ENCODE results near the gene C9orf85. TPM values are rescaled to one million over a fixed set of nuclear protein-coding genes. Genes with fewer than 3 reads are reported as not detected.
"Not testable (repeated sequence)": the region's sequence is repeated elsewhere in the genome, so short reads cannot be mapped to it uniquely, and the experiment has no call there.

Gene C9orf85
- total RNA-seq, 1 donor from 2014 or later = 9.4 TPM

DNA sequence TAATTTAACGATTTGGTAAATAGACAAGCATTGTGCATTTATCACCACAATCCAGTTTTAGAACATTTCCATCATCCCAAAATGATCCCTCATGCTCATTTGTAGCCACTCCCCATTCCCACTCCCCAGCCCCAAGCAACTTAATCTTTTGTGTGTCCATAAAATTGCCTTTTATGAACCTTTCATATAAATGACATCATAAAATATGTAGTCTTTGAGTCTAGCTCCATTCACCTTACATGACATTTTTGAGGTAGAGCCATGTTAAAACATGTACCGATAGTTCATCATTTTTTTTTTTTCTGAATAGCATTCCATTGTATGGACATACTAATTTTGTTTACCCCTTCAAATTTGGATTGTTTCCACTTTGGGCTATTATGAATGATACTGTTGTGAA, 70.5 kb downstream of the C9orf85 start:
- intact Hi-C loops (cut with DNase I) = loop anchor here (5.0 kb wide), 1 partner anchor 70 kb away; the partner anchor contains the start of genes ABHD17B and C9orf85
- ATAC-seq = no peak
- DNase-seq (ENCODE audit: missing footprints) = no peak

DNA sequence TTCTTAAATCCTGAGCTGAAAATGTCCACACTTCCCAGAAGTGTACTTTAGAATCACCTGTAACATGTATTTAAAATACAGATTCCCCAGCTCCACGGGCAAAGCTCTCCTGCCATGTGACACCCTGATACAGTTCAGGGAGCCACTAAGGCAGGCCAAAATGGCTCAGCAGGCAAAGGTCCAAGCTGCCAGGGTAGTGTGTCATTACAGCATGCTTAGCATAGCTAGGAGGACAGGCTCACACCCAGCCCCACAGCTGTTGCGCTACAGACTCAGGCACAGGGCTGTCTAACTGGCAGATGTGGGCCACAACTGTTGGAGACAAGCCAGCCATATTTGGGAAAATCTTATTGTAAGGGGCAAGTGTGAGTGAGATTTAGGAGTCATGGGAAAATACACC, 73.0 kb downstream of the C9orf85 start:
- ATAC-seq (peak; percentile 88), DNase-seq (ENCODE audit: missing footprints) (peak; percentile 77)
- intact Hi-C loops (cut with DNase I) = loop anchor here (5.0 kb wide), 1 partner anchor 72 kb away; the partner anchor contains the start of genes ABHD17B and C9orf85

DNA sequence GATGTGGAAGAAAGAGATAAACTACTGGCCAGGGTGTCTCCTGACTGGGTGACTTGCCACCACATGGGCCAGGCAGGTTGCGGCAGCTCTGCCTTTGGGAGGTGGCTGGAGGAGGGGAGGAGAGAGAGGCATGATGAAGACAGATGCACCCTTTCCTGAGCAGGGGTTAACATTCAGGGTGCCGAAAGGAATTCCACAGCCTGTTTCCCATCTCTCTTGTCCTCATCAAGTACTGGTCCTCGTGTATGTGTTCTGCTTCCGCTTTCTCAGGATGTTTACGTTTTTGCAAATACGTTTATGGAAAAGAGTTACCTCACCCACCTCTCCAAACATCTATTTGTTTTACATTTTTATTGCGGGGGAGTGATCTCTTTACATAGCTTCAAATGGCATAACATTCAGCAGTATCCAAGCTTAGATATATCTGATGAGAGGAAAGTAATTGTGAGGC, 73.4 kb downstream of the C9orf85 start:
- ATAC-seq (peak; percentile 47), DNase-seq (ENCODE audit: missing footprints) (no peak)
- intact Hi-C loops (cut with DNase I) = loop anchor here (5.0 kb wide), 1 partner anchor 73 kb away; the partner anchor contains the start of genes ABHD17B and C9orf85

DNA sequence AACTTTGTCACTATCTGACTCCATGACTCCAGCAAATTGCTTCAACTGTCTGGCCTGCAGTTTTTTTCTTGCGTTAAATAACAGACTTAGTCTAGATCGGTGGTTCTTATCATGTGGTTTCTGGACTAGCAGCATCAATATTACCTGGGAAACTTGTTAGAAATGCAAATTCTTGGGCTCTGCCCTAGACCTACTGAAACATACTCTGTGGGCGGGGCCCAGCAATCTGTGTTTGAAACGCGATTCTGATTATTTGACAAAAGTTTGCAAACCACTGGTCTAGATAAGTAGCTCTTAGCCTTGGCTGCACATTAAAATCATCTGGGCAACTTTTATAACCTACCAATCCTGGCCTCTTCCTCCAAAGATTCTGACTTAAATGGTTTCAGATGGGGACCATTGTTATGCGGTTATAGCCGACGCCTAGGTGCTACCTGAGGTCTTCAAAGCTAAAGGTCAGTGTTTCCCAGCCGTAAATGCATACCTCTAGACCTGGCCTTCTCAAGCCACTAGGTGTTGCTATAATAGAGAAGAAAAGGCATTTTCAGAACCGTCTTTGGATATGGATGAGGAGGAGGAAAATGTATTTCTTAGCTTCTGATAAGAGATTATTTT, 74.0 kb downstream of the C9orf85 start:
- ATAC-seq (no peak), DNase-seq (ENCODE audit: missing footprints) (no peak)
- intact Hi-C loops (cut with DNase I) = no loop called here

DNA sequence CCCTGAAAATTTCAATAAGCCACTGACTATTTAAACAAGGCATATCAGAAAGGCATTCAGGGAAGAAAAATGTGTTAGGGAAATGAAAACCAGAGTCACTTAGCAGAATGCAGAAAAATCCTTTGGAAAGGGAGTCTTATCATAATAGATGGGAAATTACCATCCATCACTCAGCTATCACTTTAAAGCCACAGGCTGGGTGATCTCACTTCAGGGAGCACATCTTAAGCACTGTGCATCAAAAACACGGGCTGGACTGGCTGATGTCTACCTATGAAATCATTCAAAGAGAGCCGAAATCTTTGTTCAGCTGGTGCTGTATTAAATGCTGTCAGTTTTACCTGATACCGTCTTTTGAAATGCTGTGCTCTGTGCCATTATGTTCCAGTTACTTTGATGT, 75.5 kb downstream of the C9orf85 start:
- DNase-seq (ENCODE audit: missing footprints) (no peak), ATAC-seq (no peak)
- intact Hi-C loops (cut with DNase I) = no loop called here

DNA sequence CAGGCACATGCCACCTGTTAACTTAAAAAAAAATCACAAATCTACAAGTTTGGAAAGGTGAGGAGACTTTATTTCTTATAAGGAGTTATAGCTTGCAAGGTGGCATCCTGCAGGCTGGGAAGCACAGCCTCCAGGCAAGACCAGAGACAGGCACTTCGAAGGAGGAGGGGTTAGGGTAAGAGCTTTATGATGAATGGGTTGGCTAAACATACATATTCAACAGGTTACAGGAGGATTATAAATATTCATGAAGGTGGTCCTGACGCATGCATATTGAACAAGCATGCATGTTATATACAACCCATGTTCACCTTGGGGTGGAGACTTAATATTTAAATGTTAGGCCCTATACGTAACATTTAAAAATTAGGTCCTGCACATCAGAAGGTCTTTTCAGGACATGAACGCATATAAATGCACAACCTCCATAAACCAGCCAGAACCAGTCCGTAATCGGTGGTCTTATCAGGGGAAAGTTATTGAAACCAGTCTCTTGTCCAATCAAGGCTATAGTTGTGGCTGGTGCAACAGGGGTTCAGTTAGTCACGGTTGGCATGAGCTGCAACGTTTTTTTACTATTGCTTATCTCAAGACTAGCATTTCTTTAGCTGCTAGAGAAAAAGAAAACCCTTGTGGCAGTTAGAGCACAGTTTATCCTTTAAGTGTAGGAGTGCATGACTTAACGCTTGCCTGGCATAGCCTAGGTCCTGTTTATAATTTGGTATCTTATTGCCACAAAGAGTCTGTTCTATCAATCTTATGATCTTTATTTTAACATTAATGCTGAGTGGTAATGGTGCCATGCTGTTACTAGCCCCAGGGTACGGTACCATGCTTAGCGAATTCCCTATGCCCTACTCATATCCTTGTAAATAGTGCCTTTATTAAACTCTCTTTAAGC, 76.3 kb downstream of the C9orf85 start:
- intact Hi-C loops (cut with DNase I) = no loop called here
- DNase-seq (ENCODE audit: missing footprints) (no peak), ATAC-seq (no peak)

DNA sequence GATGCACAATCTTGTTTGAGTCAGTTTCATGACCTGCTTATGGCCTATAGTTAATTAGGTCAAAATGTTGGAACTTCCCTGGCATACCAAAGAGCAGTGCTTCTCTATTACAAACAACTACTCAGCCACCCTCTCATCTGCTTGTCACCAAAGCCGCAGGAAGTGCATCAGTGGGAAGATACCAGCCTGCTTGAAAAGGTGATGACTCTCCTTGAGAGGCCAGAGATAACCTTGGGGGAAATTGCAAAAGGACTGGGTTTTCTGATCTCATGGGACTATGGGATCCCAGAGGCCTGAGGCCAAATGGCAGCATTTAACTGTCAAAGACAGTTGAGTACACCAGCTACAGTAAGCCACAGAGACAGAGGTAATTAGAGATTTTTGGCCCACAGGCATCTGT, 79.0 kb downstream of the C9orf85 start:
- ATAC-seq = peak; percentile 67
- intact Hi-C loops (cut with DNase I) = no loop called here
- no peak for DNase-seq (ENCODE audit: missing footprints)

DNA sequence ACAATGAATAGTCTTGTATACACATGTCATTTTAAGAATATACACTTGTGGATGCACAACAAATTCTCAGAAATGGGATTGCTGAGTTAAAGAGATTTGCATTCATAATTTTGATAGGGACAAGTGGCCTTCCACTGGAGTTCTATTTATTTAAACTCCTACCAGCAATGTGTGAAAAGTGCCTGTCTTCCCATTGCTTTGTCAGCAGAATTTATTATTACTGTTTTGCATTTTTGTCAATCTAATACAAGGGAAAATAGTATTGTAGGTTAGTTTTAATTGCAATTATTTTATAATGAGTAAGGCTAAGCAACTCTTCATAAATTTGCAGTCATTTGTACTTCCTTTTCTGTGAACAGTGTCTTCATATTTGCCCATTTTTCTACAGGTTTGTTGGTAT, 94.0 kb downstream of the C9orf85 start:
- ATAC-seq (no peak), DNase-seq (ENCODE audit: missing footprints) (no peak)
- intact Hi-C loops (cut with DNase I) = no loop called here

DNA sequence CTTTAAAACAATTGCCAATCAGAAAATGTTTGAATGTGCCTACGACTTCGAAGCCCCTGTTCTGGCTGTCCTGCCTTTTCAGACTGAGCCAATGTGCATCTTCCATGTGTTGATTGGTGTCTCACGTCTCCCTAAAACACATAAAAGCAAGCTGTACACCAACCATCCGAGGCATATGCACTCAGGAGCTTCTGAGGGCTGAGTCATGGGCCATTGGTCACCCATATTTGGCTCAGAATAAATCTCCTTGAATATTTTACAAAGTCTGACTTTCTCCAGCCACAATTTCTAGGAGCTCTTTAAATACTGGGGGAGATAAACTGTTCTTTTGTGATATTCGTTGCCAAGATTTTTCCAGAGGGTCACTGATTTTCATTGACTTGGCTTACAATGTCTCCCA, 95.1 kb downstream of the C9orf85 start:
- intact Hi-C loops (cut with DNase I) = no loop called here
- ATAC-seq = no peak
- no peak for DNase-seq (ENCODE audit: missing footprints)

DNA sequence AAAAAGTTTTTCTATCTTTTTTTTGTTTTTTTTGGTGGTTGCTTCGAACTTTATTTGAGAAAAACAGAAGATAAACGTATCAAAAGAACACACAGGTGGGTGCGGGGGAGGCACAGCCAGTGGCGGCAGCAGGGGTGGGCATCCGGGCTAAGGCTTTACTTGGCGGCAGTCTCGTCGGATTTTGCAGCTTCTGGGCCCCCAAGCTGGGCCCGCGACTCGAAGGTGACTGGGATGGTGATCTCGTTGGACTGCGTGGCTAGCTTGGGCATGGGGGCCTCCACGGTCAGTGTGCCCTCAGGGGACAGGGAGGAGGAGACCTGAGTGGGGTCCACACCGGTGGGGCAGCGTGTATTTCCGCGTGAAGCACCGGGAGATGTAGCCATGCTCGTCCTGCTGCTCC, 96.3 kb downstream of the C9orf85 start:
- ATAC-seq; intact Hi-C loops (cut with DNase I); DNase-seq (ENCODE audit: missing footprints): not testable (repeated sequence)

DNA sequence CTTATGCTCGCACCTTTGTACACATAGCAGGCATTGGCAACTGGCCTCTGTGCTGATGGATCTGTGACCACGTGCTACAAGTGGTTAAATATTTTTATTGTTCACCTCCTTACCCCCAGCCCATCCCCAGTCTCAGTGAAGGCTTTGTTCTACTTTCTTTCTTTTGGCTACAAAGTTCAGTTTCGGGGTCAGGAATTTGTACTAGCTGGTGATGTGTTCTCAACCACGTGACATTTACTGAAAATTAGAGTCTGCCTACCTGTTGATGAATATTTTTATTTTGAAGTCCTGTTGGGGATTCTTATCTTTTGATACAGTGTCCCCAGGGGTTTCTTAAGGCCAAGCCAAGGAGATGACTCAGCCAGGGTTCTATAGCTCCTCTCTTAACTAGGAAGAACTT, 101.2 kb downstream of the C9orf85 start:
- ATAC-seq (no peak), DNase-seq (ENCODE audit: missing footprints) (no peak)
- intact Hi-C loops (cut with DNase I) = no loop called here

DNA sequence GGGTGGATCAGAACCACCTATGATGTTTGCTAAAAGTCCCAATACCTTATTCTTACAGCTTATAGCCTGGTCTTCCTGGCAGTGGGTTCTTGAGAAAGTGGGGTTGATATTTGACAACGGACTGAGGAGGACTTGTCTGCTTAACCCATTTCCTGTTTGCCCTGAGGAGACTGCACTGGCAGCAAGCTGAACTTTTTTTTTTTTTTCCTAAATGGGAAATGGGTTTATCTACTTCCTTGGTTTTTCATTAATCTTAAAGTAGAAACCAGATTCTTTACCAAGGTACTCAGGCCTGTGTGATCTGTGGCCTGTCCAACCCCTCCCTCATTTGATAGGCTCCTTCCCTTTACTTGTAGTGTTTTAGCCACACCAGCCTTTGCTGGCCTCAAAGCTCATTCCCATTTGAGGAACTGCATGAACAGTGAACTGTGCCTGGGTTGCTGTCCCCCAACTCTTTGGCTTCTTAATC, 101.9 kb downstream of the C9orf85 start:
- ATAC-seq = no peak
- DNase-seq (ENCODE audit: missing footprints) = no peak
- intact Hi-C loops (cut with DNase I) = no loop called here

DNA sequence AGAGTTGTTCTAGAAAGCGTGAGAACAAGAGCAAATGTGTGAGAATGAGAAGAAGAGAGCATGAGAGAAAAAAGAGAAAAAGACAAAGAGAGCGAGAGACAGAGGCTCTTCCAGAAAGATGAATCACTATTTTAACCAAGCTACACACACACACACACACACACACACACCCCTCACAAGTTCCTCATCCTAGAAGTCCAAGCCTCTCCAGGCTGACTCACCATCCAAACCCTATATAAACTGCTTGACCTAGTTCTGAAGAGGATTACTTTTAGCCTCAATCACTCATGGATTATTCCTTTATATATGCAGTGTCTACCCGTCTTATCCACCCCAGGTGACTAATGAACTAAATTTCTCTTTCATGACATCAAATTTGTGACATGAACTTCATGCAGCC, 111.4 kb downstream of the C9orf85 start:
- DNase-seq (ENCODE audit: missing footprints) (no peak), ATAC-seq (no peak)
- intact Hi-C loops (cut with DNase I) = no loop called here

Other genes starting within 250 kb of the C9orf85 start
- gene CEMIP2, start 143.1 kb upstream of the C9orf85 start, total RNA-seq = 9.3 TPM
- 10.5 TPM for gene ABHD17B, start 446 bp upstream of the C9orf85 start, total RNA-seq
- not detected for gene C9orf57, start 149.0 kb downstream of the C9orf85 start, total RNA-seq
- gene GDA, start 237.8 kb downstream of the C9orf85 start, total RNA-seq = 3.1 TPM